IMR-90 (cell line): ENCODE results near the gene LGALS3. TPM values are rescaled to one million over a fixed set of nuclear protein-coding genes. Genes with fewer than 3 reads are reported as not detected.

Experiments
- ATAC-seq: fragments of 200-7000 bp; cut with Tn5 transposase; 2 replicates; pipeline ENCODE4 v1.9.1; 2020; ENCODE audit warnings: low read depth, mild to moderate bottlenecking, moderate library complexity
- BruUV-seq: library from RNA; stranded (reverse); fragments of 400-500 nt; replicated peaks from 2 replicates; lab custom pipeline; 2021; lab: Mats Ljungman, UMichigan
- CTCF ChIA-PET: fragments of 300-600 bp; formaldehyde crosslinking; extraction: SDS; loops from one replicate; lab custom pipeline; 2021; ENCODE audit warnings: antibody characterized with exemption; lab: Yijun Ruan, JAX
- POLR2A ChIA-PET: fragments of 300-600 bp; sonication (Branson Sonifier 250); formaldehyde crosslinking; loops from one replicate; lab custom pipeline; 2022; ENCODE audit warnings: antibody characterized with exemption; ENCODE audit not compliant: unreplicated experiment; lab: Charles Lee
- DNase-seq: peaks from one replicate; pipeline ENCODE4 v3.0.0; 2013
- H2AFZ ChIP-seq: replicated peaks from 2 replicates; pipeline ENCODE3; 2013; ENCODE audit warnings: low read length, mild to moderate bottlenecking; ENCODE audit not compliant: poor library complexity
- H2AK5ac ChIP-seq: 2 replicates; pipeline ENCODE4 v1.6.1; 2013; ENCODE audit warnings: low read depth, low read length, inconsistent platforms
- H2AK9ac ChIP-seq: replicated peaks from 2 replicates; pipeline ENCODE3; 2013; ENCODE audit warnings: mild to moderate bottlenecking, low read depth, low read length, moderate library complexity; ENCODE audit not compliant: poor library complexity
- H2BK120ac ChIP-seq: 2 replicates; pipeline ENCODE4 v1.6.1; 2013; ENCODE audit warnings: low read depth, low read length, inconsistent platforms
- H2BK15ac ChIP-seq: 3 replicates; pipeline ENCODE4 v1.6.1; 2013; ENCODE audit warnings: low read depth, low read length, inconsistent platforms
- H2BK20ac ChIP-seq: 2 replicates; pipeline ENCODE4 v1.6.1; 2013; ENCODE audit warnings: low read depth, mild to moderate bottlenecking, inconsistent platforms, low read length, moderate library complexity
- H2BK5ac ChIP-seq: 2 replicates; pipeline ENCODE4 v1.6.1; 2013; ENCODE audit warnings: mild to moderate bottlenecking, low read depth, low read length, inconsistent platforms; ENCODE audit not compliant: poor library complexity, severe bottlenecking
- H3K14ac ChIP-seq: replicated peaks from 2 replicates; pipeline ENCODE4 v1.6.1; 2013; ENCODE audit warnings: low read depth, low read length, inconsistent platforms
- H3K18ac ChIP-seq: 2 replicates; pipeline ENCODE4 v1.6.1; 2013; ENCODE audit warnings: low read depth, low read length, control low read depth
- H3K23ac ChIP-seq: 2 replicates; pipeline ENCODE4 v1.6.1; 2013; ENCODE audit warnings: low read depth, low read length, inconsistent platforms
- H3K27ac ChIP-seq: 2 replicates; pipeline ENCODE4 v1.5.1; 2013; ENCODE audit warnings: mild to moderate bottlenecking, control low read depth, low read length; ENCODE audit not compliant: insufficient read depth
- H3K27me3 ChIP-seq: 2 replicates; pipeline ENCODE4 v1.6.1; 2013; ENCODE audit warnings: low read length; ENCODE audit not compliant: control insufficient read depth, insufficient read depth
- H3K36me3 ChIP-seq: 2 replicates; pipeline ENCODE4 v1.6.1; 2013; ENCODE audit warnings: low read length, mixed read lengths; ENCODE audit not compliant: control insufficient read depth, insufficient read depth
- H3K4ac ChIP-seq: 2 replicates; pipeline ENCODE4 v1.6.1; 2013; ENCODE audit warnings: low read depth, low read length, inconsistent platforms
- H3K4me1 ChIP-seq: 2 replicates; pipeline ENCODE4 v1.6.1; 2013; ENCODE audit warnings: low read length, mixed read lengths; ENCODE audit not compliant: control insufficient read depth, insufficient read depth
- H3K4me2 ChIP-seq: 2 replicates; pipeline ENCODE4 v1.6.1; 2013; ENCODE audit warnings: low read depth, mild to moderate bottlenecking, control low read depth, low read length, moderate library complexity
- H3K4me3 ChIP-seq: 2 replicates; pipeline ENCODE4 v1.5.1; 2013; ENCODE audit warnings: low read depth, mild to moderate bottlenecking, control low read depth, low read length, moderate library complexity; ENCODE audit not compliant: insufficient read depth
- H3K56ac ChIP-seq: 2 replicates; pipeline ENCODE4 v1.6.1; 2013; ENCODE audit warnings: low read length, inconsistent platforms; ENCODE audit not compliant: insufficient read depth; ENCODE audit errors: extremely low read depth
- H3K79me1 ChIP-seq, 2 experiments: 2 replicates each; pipeline ENCODE4 v1.6.1; 2013; ENCODE audit warnings: low read length in 2 of 2, inconsistent platforms in 1 of 2, low read depth in 1 of 2
- H3K9ac ChIP-seq: 2 replicates; pipeline ENCODE4 v1.6.1; 2013; ENCODE audit warnings: low read depth, low read length, control low read depth
- H3K9me1 ChIP-seq: 2 replicates; pipeline ENCODE4 v1.6.1; 2013; ENCODE audit warnings: low read length, inconsistent platforms; ENCODE audit not compliant: insufficient read depth
- H3K9me3 ChIP-seq: 2 replicates; pipeline ENCODE4 v1.6.1; 2013; ENCODE audit warnings: low read length; ENCODE audit not compliant: control insufficient read depth, insufficient read depth
- H4K20me1 ChIP-seq: 2 replicates; pipeline ENCODE4 v1.6.1; 2013; ENCODE audit warnings: low read length, inconsistent platforms; ENCODE audit not compliant: insufficient read depth
- H4K5ac ChIP-seq: 2 replicates; pipeline ENCODE4 v1.6.1; 2013; ENCODE audit warnings: mild to moderate bottlenecking, low read depth, low read length, control low read depth
- H4K8ac ChIP-seq, 2 experiments: 2 replicates each; pipeline ENCODE4 v1.6.1; 2013; ENCODE audit warnings: low read depth in 2 of 2, low read length in 2 of 2, control low read depth in 1 of 2, inconsistent platforms in 1 of 2
- H4K91ac ChIP-seq: 2 replicates; pipeline ENCODE4 v1.6.1; 2013; ENCODE audit warnings: low read depth, low read length, inconsistent platforms; ENCODE audit not compliant: insufficient read depth
- BHLHE40 ChIP-seq: fragments of 150-350 bp; IDR thresholded peaks from 2 replicates; pipeline ENCODE4 v1.6.1; 2016; ENCODE audit warnings: mild to moderate bottlenecking, low read depth, low read length
- CHD1 ChIP-seq: IDR thresholded peaks from 2 replicates; pipeline ENCODE4 v1.6.1; 2012; ENCODE audit warnings: low read depth, low read length, improper control_type of control experiment
- CTCF ChIP-seq: conservative IDR thresholded peaks from 2 replicates; pipeline ENCODE4 v1.5.1; 2012; ENCODE audit warnings: mild to moderate bottlenecking, low read depth, low read length, improper control_type of control experiment
- ELK1 ChIP-seq: fragments of 150-350 bp; IDR thresholded peaks from 2 replicates; pipeline ENCODE4 v1.6.1; 2016; ENCODE audit warnings: low read depth, mild to moderate bottlenecking, low read length, moderate library complexity, borderline replicate concordance
- FOS ChIP-seq: fragments of 150-350 bp; IDR thresholded peaks from 2 replicates; pipeline ENCODE4 v1.6.1; 2016; ENCODE audit warnings: low read depth, low read length
- MAFK ChIP-seq: IDR thresholded peaks from 2 replicates; pipeline ENCODE4 v1.6.1; 2012; ENCODE audit warnings: low read depth, low read length, improper control_type of control experiment
- MXI1 ChIP-seq: IDR thresholded peaks from 2 replicates; pipeline ENCODE4 v1.6.1; 2012; ENCODE audit warnings: low read depth, mild to moderate bottlenecking, low read length, moderate library complexity, borderline replicate concordance
- NFE2L2 ChIP-seq: fragments of 150-350 bp; IDR thresholded peaks from 2 replicates; pipeline ENCODE4 v1.6.1; 2016; ENCODE audit warnings: low read depth, mild to moderate bottlenecking, low read length
- POLR2A ChIP-seq: IDR thresholded peaks from 2 replicates; pipeline ENCODE4 v1.6.1; 2012; ENCODE audit warnings: mild to moderate bottlenecking, low read depth, low read length
- RAD21 ChIP-seq: IDR thresholded peaks from 2 replicates; pipeline ENCODE4 v1.6.1; 2012; ENCODE audit warnings: low read length, improper control_type of control experiment
- RCOR1 ChIP-seq: IDR thresholded peaks from 2 replicates; pipeline ENCODE4 v1.6.1; 2012; ENCODE audit warnings: mild to moderate bottlenecking, low read length, improper control_type of control experiment; ENCODE audit not compliant: insufficient replicate concordance
- RFX5 ChIP-seq: IDR thresholded peaks from 2 replicates; pipeline ENCODE4 v1.8.0; 2012; ENCODE audit warnings: low read depth, mild to moderate bottlenecking, low read length, moderate library complexity
- SMC3 ChIP-seq: fragments of 150-350 bp; IDR thresholded peaks from 2 replicates; pipeline ENCODE4 v1.6.1; 2016; ENCODE audit warnings: low read depth, mild to moderate bottlenecking, antibody characterized with exemption, low read length, moderate library complexity
- USF2 ChIP-seq: fragments of 150-350 bp; IDR thresholded peaks from 2 replicates; pipeline ENCODE4 v1.6.1; 2017; ENCODE audit warnings: mild to moderate bottlenecking, antibody characterized with exemption, low read length, low read depth
- WGBS, 2 experiments: methylation state at CpG; one replicate each; pipeline versions ENCODE4 v1.1.5 to v1.1.7; 2013; ENCODE audit warnings: missing lambda C conversion rate in 2 of 2; ENCODE audit not compliant: insufficient read length in 1 of 2; ENCODE audit errors: extremely low coverage in 2 of 2; 5-methylcytosine and 5-hydroxymethylcytosine counted together
- dilution Hi-C: fragments of 300-500 bp; cut with HindIII; formaldehyde crosslinking; loops from one replicate; pipeline ENCODE4 v1.14.3; 2018; ENCODE audit warnings: low sequenced_read_pairs; ENCODE audit not compliant: unreplicated experiment
- in situ Hi-C: fragments of 300-500 bp; cut with MboI; formaldehyde crosslinking; loops from 3 replicates; pipeline ENCODE4 v1.14.3; 2019; ENCODE audit warnings: low sequenced_read_pairs, inconsistent platforms, mixed read lengths
- intact Hi-C: fragments of 100-400 bp; cut with micrococcal nuclease; formaldehyde crosslinking; loops from 2 replicates; pipeline ENCODE4 v1.10.0; 2022
- polyA plus RNA-seq, 3 experiments: library from polyadenylated mRNA; depleted of rRNA; stranded (reverse); fragments of >200 nt; gene quantifications; 2 replicates each; pipeline ENCODE4 v1.2.3, GENCODE V29; 2012; ENCODE audit warnings: low replicate concordance in 1 of 3
- total RNA-seq: library from RNA; depleted of rRNA; stranded (reverse); fragments of >200 nt; gene quantifications from 2 replicates; pipeline ENCODE4 v1.2.3, GENCODE V29; 2012

Gene LGALS3
- total and polyA plus RNA-seq, 2 of the 4 experiments (the other 2 are of a cell fraction): 84.4 to 171 TPM

- H3K79me1 ChIP-seq: peaks cover 8 to 37% of the 10 kb centered on the region in 2 experiments; a peak in 3 of 4 replicates
- 0 out of 2 replicates have a peak overlapping the region, but pooled peaks have one; percentile 6 for H4K91ac ChIP-seq
- in situ Hi-C loops: no loop called here
- no peak overlapping the region for H3K18ac ChIP-seq
- H3K4me3 ChIP-seq: no peak overlapping the region
- H4K8ac ChIP-seq: no peak overlapping the region
- no peak overlapping the region for H3K14ac ChIP-seq
- no peak overlapping the region for H4K5ac ChIP-seq
- POLR2A ChIA-PET: no interaction called here
- no peak overlapping the region for H3K9ac ChIP-seq
- no peak overlapping the region for H2BK5ac ChIP-seq
- no peak overlapping the region for H3K27ac ChIP-seq
- H3K4me1 ChIP-seq: 0 out of 2 replicates have a peak, but pooled peaks cover 4% of the 10 kb centered on the region
- no peak overlapping the region for H2BK20ac ChIP-seq
- BruUV-seq: no TSS peak
- H3K9me1 ChIP-seq: no peaks in the 10 kb centered on the region; the same call in 1 of the 2 replicates
- H4K20me1 ChIP-seq: no peaks in the 10 kb centered on the region
- no peaks in the 10 kb centered on the region for H3K9me3 ChIP-seq
- CTCF ChIA-PET: no interaction called here
- no peaks in the 10 kb centered on the region for H3K27me3 ChIP-seq
- H2AK5ac ChIP-seq: no peak overlapping the region
- no peak overlapping the region for H3K4ac ChIP-seq
- H3K4me2 ChIP-seq: no peak overlapping the region
- dilution Hi-C loops: no loop called here
- H2AK9ac ChIP-seq: no peak overlapping the region
- H3K36me3 ChIP-seq: peaks cover 19% of the 10 kb centered on the region
- no peak overlapping the region for H2BK15ac ChIP-seq
- no peak overlapping the region for H2AFZ ChIP-seq
- intact Hi-C loops: no loop called here
- TF ChIP-seq CTCF (no peak), NFE2L2 (no peak), MAFK (no peak), RCOR1 (no peak), ELK1 (no peak), POLR2A (no peak), RFX5 (no peak), MXI1 (no peak), FOS (no peak), RAD21 (no peak), BHLHE40 (no peak), CHD1 (no peak), SMC3 (no peak), USF2 (no peak)
- no CpG with 5 or more reads among the region's 2 CpGs for WGBS, 2 experiments
- H2BK120ac ChIP-seq: no peak overlapping the region
- ATAC-seq (no peak), DNase-seq (no peak)
- H3K23ac ChIP-seq: no peak overlapping the region
- H3K56ac ChIP-seq: no peak overlapping the region
Measured at GRCh38 chr14:55146425-55146824, 17.4 kb downstream of the LGALS3 start.
